ENCODE results near the gene HYAL1.

- TF ChIP-seq EZH2phosphoT487 (IDR thresholded peaks at IDR 0.05; ENCODE audit: insufficient read depth, low read depth): no peak
- no peak for TF ChIP-seq EZH2 (IDR thresholded peaks at IDR 0.05; ENCODE audit: insufficient read depth, poor library complexity, severe bottlenecking)
These were observed 36.0 kb downstream of the HYAL1 start for GRCh38 chr3:50267280-50267913.

Data from GM23248 (cell line).